Peyer's patch (tissue), 4 donors: Measurements from ENCODE around the gene MCRIP1.

Experiments used
- CTCF ChIP-seq, 6 experiments: fragments of 450-650 bp in 4 of 6; fragments of 200-600 bp in 2 of 6; sonication (generic) in 1 of 6; IDR thresholded peaks; one replicate each; pipeline ENCODE4 v1.5.1; 2017 to 2019; ENCODE audit warnings: antibody characterized with exemption in 6 of 6, mild to moderate bottlenecking in 3 of 6, moderate library complexity in 1 of 6
- POLR2A ChIP-seq, 2 donors: fragments of 450-650 bp; IDR thresholded peaks; one replicate each; pipeline ENCODE4 v1.5.1; 2017; ENCODE audit warnings: antibody characterized with exemption in 2 of 2, mild to moderate bottlenecking in 2 of 2, moderate library complexity in 2 of 2

- TF ChIP-seq CTCF (IDR thresholded peaks at IDR 0.05) (no peak), POLR2A (IDR thresholded peaks at IDR 0.05) (no peak)
Measured at GRCh38 chr17:81802048-81802758, 30.9 kb downstream of the MCRIP1 start.
